IPS DF 4.7 (cell line): ENCODE measurements around the gene HMGA1.

Experiments
- DNase-seq: peaks from one replicate; pipeline ENCODE4 v3.0.0-alpha.2; 2013; ENCODE audit warnings: low spot score; ENCODE audit errors: extremely low read depth

Gene HMGA1

GRCh38 chr6:34236443-34237315 lies at the start of gene HMGA1:
Gene HMGA1 (plus strand): TSS chr6:34236873. CDS start chr6:34240781, 3,908 bp downstream.
- DNase-seq: no peak

- no peak for DNase-seq
These were observed 46.7 kb upstream of the HMGA1 start for GRCh38 chr6:34189806-34190503.

GRCh38 chr6:34190504-34191122 lies 46.1 kb upstream of the HMGA1 start:
- DNase-seq: no peak

GRCh38 chr6:34194772-34195171 lies 41.9 kb upstream of the HMGA1 start:
- no peak for DNase-seq

GRCh38 chr6:34195726-34196115 lies 41.0 kb upstream of the HMGA1 start:
- DNase-seq: no peak

- no peak for DNase-seq
These were observed 40.4 kb upstream of the HMGA1 start for GRCh38 chr6:34196116-34196832.

GRCh38 chr6:34196833-34197195 lies 39.9 kb upstream of the HMGA1 start:
- DNase-seq: no peak

- no peak for DNase-seq
These were observed 36.2 kb upstream of the HMGA1 start for GRCh38 chr6:34200340-34200971.

GRCh38 chr6:34201455-34202107 lies 35.1 kb upstream of the HMGA1 start:
- DNase-seq: no peak

GRCh38 chr6:34202329-34203201 lies 34.1 kb upstream of the HMGA1 start:
- no peak for DNase-seq

- DNase-seq: no peak
These were observed 32.0 kb upstream of the HMGA1 start for GRCh38 chr6:34204693-34205092.

GRCh38 chr6:34205466-34205865 lies 31.2 kb upstream of the HMGA1 start:
- no peak for DNase-seq

GRCh38 chr6:34205916-34206315 lies 30.8 kb upstream of the HMGA1 start:
- DNase-seq: no peak

- DNase-seq: no peak
These were observed 29.9 kb upstream of the HMGA1 start for GRCh38 chr6:34206726-34207125.

GRCh38 chr6:34207695-34208443 lies 28.8 kb upstream of the HMGA1 start:
- no peak for DNase-seq

GRCh38 chr6:34213772-34214171 lies 22.9 kb upstream of the HMGA1 start:
- DNase-seq: no peak

GRCh38 chr6:34218691-34219090 lies 18.0 kb upstream of the HMGA1 start:
- DNase-seq: no peak

GRCh38 chr6:34223381-34223955 lies 13.2 kb upstream of the HMGA1 start:
- no peak for DNase-seq
